HG03060 (cell line): ENCODE measurements around the gene CACNA1A.
"Not testable (repeated sequence)": the region's sequence is repeated elsewhere in the genome, so short reads cannot be mapped to it uniquely, and the experiment has no call there.

Experiments used
- ATAC-seq: cut with Tn5 transposase; IDR thresholded peaks from one replicate; pipeline ENCODE4 v1.9.1; 2021; ENCODE audit warnings: low read depth, moderate number of reproducible peaks; ENCODE audit not compliant: unreplicated experiment

CACNA1A gene

GRCh38 chr19:13429563-13429962 is 76.7 kb downstream of the CACNA1A start:
- no peak for ATAC-seq

- ATAC-seq = no peak
These were observed 77.9 kb downstream of the CACNA1A start for GRCh38 chr19:13428352-13428751.

- no peak for ATAC-seq
These were observed 78.8 kb downstream of the CACNA1A start for GRCh38 chr19:13427273-13428051.

- not testable (repeated sequence) for ATAC-seq
These were observed 80.4 kb downstream of the CACNA1A start for GRCh38 chr19:13425875-13426274.

GRCh38 chr19:13425151-13425550 is 81.1 kb downstream of the CACNA1A start:
- ATAC-seq = no peak

- no peak for ATAC-seq
These were observed 85.5 kb downstream of the CACNA1A start for GRCh38 chr19:13420780-13421179.

- ATAC-seq = no peak
These were observed 89.2 kb downstream of the CACNA1A start for GRCh38 chr19:13417054-13417453.

GRCh38 chr19:13411899-13412298 is 94.4 kb downstream of the CACNA1A start:
- no peak for ATAC-seq

- no peak for ATAC-seq
These were observed 95.3 kb downstream of the CACNA1A start for GRCh38 chr19:13410946-13411345.

GRCh38 chr19:13408889-13409518 is 97.3 kb downstream of the CACNA1A start:
- no peak for ATAC-seq

- ATAC-seq = no peak
These were observed 102.0 kb downstream of the CACNA1A start for GRCh38 chr19:13404236-13404635.

- no peak for ATAC-seq
These were observed 104.9 kb downstream of the CACNA1A start for GRCh38 chr19:13401388-13401787.

- ATAC-seq = no peak
These were observed 106.0 kb downstream of the CACNA1A start for GRCh38 chr19:13400296-13400695.

GRCh38 chr19:13399746-13400145 is 106.5 kb downstream of the CACNA1A start:
- ATAC-seq = no peak

- no peak for ATAC-seq
These were observed 107.2 kb downstream of the CACNA1A start for GRCh38 chr19:13398780-13399726.

- no peak for ATAC-seq
These were observed 108.1 kb downstream of the CACNA1A start for GRCh38 chr19:13398182-13398581.

- ATAC-seq = no peak
These were observed 109.8 kb downstream of the CACNA1A start for GRCh38 chr19:13396250-13397080.

GRCh38 chr19:13382633-13382938 is 123.7 kb downstream of the CACNA1A start:
- ATAC-seq = no peak

- no peak for ATAC-seq
These were observed 124.2 kb downstream of the CACNA1A start for GRCh38 chr19:13381827-13382632.

GRCh38 chr19:13376537-13376936 is 129.7 kb downstream of the CACNA1A start:
- no peak for ATAC-seq
